ENCODE measurements around the gene KIFBP. TPM values are rescaled to one million over a fixed set of nuclear protein-coding genes. Genes with fewer than 3 reads are reported as not detected.
A peak's percentile ranks its signal among the peaks of the same experiment; 100 is the strongest.

KIFBP gene
- total RNA-seq, 4 donors from 2014 or later, result 21.9 to 23.8 (median 22.9) TPM

- 61 to 69% methylated on average over 14 of the region's 14 CpGs for WGBS, 2 donors
- peak in 1 of 2 donors; percentile 33 for DNase-seq (ENCODE audit: low spot score in 2 of 2)
- H3K4me3 ChIP-seq (ENCODE audit: low read depth, poor library complexity, severe bottlenecking), result no peak overlapping the region
- TF ChIP-seq CTCF (IDR thresholded peaks at IDR 0.05) (no peak), POLR2A (IDR thresholded peaks at IDR 0.05) (no peak)
- intact Hi-C loops (cut with DNase I; ENCODE audit: low total_unique reads), result no loop called here
These were observed 68.8 kb downstream of the KIFBP start for GRCh38 chr10:69057261-69057950.

GRCh38 chr10:69057951-69058297 is 69.3 kb downstream of the KIFBP start:
- 0% methylated on average over 1 of the region's 1 CpG for WGBS, 2 donors
- H3K4me3 ChIP-seq (ENCODE audit: low read depth, poor library complexity, severe bottlenecking), result no peak overlapping the region
- intact Hi-C loops (cut with DNase I; ENCODE audit: low total_unique reads), result no loop called here
- no peak for DNase-seq (ENCODE audit: low spot score in 2 of 2)
- TF ChIP-seq CTCF (IDR thresholded peaks at IDR 0.05) (no peak), POLR2A (IDR thresholded peaks at IDR 0.05) (no peak)

GRCh38 chr10:69060127-69060798 is 71.7 kb downstream of the KIFBP start:
- intact Hi-C loops (cut with DNase I; ENCODE audit: low total_unique reads), result no loop called here
- 96 to 97% methylated on average over 8 of the region's 8 CpGs for WGBS, 2 donors
- no peak for DNase-seq (ENCODE audit: low spot score in 2 of 2)
- TF ChIP-seq CTCF (IDR thresholded peaks at IDR 0.05), result no peak
- no peak for TF ChIP-seq POLR2A (IDR thresholded peaks at IDR 0.05)
- H3K4me3 ChIP-seq (ENCODE audit: low read depth, poor library complexity, severe bottlenecking), result no peak overlapping the region

- WGBS, 2 donors, result 27 to 34% methylated on average over 20 of the region's 20 CpGs
- intact Hi-C loops (cut with DNase I; ENCODE audit: low total_unique reads), result no loop called here
- TF ChIP-seq CTCF (IDR thresholded peaks at IDR 0.05), result no peak
- TF ChIP-seq POLR2A (IDR thresholded peaks at IDR 0.05), result no peak
- DNase-seq (ENCODE audit: low spot score in 2 of 2), result peak; percentile 66 to 88
- peak overlapping the region; percentile 10 for H3K4me3 ChIP-seq (ENCODE audit: low read depth, poor library complexity, severe bottlenecking)
These were observed 72.9 kb downstream of the KIFBP start for GRCh38 chr10:69061305-69062161.

GRCh38 chr10:69062901-69063300 is 74.3 kb downstream of the KIFBP start:
- no peak for DNase-seq (ENCODE audit: low spot score in 2 of 2)
- H3K4me3 ChIP-seq (ENCODE audit: low read depth, poor library complexity, severe bottlenecking), result no peak overlapping the region
- TF ChIP-seq CTCF (IDR thresholded peaks at IDR 0.05), result no peak
- no peak for TF ChIP-seq POLR2A (IDR thresholded peaks at IDR 0.05)
- WGBS, 2 donors, result 91 to 94% methylated on average over 5 of the region's 5 CpGs
- intact Hi-C loops (cut with DNase I; ENCODE audit: low total_unique reads), result no loop called here

All from lower leg skin (tissue), 4 donors.